Limb (tissue), 2 donors: ENCODE results near the gene ATXN7L1.
A peak's percentile ranks its signal among the peaks of the same experiment; 100 is the strongest.

Experiments
- DNase-seq, 2 donors: peaks; one replicate each; pipeline ENCODE4 v3.0.0-alpha.2; 2016; ENCODE audit errors: extremely low spot score in 2 of 2

ATXN7L1 gene

GRCh38 chr7:105677410-105677730 is 199.0 kb downstream of the ATXN7L1 start:
- no peak for DNase-seq

DNA sequence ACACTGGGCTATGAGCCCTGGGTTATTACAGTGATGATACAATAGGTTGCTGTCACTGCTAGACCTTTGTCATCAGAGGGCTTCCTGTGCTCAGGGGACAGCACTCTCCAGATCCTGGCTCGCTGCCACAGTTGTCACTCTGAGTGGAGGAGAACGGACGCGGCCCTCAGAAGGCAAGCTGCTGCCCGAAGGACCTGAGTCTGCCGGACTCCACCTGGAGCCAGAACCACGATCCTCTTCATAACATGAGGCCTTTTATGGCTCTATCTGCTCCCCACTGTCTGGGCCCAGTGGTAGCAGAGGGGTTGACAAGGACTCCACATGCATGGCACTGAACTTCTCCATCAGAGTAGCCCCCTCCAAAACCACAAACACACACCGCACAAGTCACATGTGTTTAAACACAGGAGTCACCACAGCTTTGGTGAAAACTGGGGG is 200.4 kb downstream of the ATXN7L1 start:
- no peak for DNase-seq

GRCh38 chr7:105674200-105674920 is 202.0 kb downstream of the ATXN7L1 start:
- DNase-seq: no peak

DNA sequence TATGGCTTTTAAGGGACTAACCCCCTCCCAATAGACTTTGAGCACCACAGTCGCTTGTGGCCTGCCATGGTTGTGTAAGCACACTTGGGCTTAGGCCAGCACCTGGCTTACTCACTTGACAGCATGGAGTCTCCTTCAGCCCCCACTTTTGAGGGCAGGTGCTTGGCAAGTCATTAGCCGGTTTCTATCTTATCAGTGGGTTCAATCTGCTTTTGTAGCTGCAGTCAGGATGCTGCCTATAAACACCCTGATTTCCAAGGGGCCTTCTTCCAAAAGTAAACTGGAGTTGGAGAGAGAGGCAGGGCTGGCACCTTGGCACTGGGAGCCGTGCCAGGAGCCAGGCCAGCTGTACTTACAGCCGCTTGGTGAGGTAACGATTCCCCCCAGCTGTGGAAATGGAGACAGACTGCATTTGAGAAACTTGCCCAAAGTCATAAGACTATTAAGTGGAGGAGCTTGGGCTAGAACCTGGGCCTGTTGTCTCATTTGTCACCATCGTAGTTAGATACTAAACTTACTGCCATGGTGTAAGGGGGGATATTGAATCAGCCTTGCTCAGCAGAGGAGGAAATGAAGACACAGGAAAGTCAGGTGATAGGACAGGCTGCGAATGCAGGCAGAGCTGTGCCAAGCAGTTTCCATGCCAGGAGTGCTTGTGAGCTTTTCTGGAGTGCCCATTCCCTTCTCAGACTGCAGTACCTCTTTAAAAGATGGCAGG is 202.9 kb downstream of the ATXN7L1 start:
- DNase-seq: no peak

DNA sequence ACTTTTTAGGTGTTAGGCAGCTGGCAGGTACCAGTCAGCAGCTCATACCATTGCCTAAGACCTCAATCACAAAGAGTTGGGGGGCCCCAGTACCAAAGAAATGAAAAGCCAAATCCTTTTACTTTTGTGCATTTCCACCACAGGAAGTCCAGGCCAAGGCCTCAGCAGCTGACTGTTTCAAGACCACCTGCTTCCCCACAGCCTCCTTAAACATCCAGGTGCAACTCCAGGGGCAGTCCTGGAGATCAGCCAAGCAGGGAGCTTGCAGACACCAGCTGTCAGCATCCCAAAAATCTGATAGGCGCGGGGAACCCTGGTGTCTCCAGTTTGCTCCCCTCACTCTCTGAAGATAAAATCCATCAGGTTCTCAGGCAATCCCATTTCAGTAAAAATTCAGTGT is 203.6 kb downstream of the ATXN7L1 start:
- no peak for DNase-seq

GRCh38 chr7:105666324-105666723 is 210.1 kb downstream of the ATXN7L1 start:
- DNase-seq: no peak

- DNase-seq: no peak
Observed at GRCh38 chr7:105665684-105666083, 210.7 kb downstream of the ATXN7L1 start.

DNA sequence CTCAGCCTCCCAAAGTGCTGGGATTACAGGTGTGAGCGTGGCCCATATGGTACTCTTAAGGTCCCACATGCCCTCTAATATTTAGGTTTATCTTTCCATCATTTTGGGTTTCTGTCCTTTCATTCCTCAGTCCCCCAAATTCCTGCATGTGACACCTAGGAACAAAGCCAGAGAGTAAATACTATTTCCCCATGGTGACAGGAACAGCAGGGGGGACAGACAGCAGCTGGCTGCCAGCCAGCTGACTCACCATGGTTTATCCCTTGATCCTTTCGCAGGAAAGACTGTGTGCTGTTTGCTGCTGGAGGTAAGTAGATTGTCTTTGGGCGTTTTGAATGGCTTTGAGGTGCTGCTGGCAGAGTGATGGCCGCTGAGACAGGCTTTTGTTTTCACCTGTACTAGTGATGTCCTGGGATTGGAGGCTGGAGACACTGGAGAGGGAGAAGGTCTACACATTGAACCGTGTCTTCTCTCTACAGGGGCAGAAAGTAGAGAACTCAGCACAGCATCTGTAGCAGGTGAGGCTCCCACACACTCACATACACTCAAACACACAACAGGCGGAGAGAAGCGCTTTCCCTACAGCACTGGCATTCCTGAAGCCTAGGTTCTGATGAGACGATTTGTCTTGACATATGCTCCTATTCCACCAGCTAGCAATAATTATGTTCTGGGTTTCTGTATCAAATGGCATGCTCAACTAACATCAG is 211.4 kb downstream of the ATXN7L1 start:
- DNase-seq: no peak

GRCh38 chr7:105662998-105663397 is 213.4 kb downstream of the ATXN7L1 start:
- DNase-seq: no peak

DNA sequence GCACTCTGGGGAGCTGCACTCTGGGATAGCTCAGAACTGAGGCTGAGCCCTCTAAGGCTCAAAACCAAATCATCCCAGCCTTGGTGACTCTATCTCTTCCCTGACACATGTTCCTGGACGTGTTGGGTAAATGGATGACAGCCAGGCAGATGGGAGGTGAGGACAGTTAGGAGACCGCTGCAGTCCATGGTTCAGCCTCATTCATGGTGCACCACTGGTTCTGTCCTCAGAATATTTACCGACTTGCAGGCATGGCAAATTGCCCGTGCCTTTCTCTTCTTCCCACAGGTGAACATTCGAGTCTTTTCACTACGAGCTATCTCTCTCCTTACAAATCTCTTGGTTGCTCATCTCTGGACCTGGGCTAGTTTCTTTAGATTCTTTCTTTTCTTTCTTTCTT is 214.8 kb downstream of the ATXN7L1 start:
- DNase-seq: no peak

DNA sequence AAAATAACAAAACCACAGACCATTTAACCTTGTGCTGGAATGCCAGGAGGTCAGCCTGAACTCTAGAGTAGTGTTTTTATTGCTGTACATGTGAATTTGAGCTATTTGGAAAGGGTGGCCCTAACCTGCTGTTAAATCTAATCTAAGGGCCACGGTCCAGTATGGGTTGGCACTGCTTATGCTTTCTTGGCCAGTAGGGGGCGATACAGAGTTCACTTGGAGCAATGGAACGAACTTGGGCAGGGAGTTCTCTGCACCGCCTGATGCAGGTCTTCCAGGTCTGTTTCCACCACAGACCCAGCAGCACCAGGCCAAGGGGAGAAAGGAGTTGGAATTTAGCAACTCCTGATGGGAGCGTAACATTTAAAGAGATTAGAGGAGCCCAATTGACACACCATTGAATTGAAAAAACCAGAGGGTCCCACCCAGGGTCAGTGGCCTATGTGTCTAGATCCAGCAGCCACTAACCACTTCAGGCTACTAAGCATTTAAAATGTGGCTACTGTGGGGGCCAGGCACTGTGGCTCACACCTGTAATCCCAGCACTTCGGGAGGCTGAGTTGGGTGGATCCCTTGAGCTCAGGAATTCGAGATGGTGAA is 219.4 kb downstream of the ATXN7L1 start:
- DNase-seq: no peak

GRCh38 chr7:105655500-105656380 is 220.7 kb downstream of the ATXN7L1 start:
- peak; percentile 27 to 54 for DNase-seq

GRCh38 chr7:105655067-105655466 is 221.3 kb downstream of the ATXN7L1 start:
- DNase-seq: peak in 1 of 2 donors; percentile 51

GRCh38 chr7:105654095-105654686 is 222.2 kb downstream of the ATXN7L1 start:
- DNase-seq: no peak

DNA sequence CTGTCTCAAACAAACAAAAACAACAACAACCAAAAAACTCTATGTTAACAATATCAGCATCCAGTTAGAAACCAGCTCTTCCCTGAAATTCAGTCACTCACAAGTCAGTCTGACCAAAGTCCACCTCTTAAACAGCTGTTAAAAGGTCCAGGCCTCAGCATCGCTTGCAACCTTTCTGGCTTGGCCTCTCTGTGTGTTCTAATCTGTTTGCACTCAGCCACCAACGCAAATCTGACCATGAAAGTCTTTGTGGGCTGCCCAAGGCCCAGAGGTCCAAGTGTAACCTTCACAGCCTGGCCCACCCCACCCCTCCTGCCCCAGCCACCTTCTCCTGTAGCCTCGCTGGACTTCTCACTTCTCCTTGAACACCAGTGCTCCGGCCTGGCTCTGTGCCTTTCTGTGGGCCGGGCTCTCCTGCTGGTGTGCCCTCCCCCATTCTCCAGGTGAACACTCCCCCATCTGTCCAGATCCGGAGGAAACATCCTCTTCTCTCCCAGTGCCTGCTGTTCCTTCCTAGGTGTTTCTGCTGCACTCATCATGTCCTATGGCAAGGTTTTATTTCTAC is 222.9 kb downstream of the ATXN7L1 start:
- no peak for DNase-seq

- peak; percentile 70 to 85 for DNase-seq
Observed at GRCh38 chr7:105652359-105652993, 223.9 kb downstream of the ATXN7L1 start.

DNA sequence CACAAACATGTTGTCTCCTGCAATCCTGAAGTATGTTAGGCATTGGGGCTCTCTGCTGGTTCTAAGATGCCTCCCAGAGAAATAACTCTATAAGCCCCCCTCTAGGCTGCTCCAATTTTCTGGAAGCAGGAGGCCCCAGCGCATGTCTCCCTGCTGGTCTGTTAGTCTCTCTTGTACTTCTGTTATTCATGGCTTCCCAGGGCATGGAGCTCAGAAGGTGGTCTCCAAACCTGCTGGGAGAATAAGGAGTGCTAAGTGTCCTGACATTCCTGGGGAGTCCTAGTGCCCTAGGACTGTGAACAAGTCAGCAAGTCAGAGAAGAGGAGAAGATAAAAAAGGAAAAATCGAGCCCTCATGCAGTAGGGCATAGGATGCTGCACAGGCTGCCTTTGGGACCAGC is 224.6 kb downstream of the ATXN7L1 start:
- no peak for DNase-seq

GRCh38 chr7:105650382-105650970 is 225.9 kb downstream of the ATXN7L1 start:
- no peak for DNase-seq

DNA sequence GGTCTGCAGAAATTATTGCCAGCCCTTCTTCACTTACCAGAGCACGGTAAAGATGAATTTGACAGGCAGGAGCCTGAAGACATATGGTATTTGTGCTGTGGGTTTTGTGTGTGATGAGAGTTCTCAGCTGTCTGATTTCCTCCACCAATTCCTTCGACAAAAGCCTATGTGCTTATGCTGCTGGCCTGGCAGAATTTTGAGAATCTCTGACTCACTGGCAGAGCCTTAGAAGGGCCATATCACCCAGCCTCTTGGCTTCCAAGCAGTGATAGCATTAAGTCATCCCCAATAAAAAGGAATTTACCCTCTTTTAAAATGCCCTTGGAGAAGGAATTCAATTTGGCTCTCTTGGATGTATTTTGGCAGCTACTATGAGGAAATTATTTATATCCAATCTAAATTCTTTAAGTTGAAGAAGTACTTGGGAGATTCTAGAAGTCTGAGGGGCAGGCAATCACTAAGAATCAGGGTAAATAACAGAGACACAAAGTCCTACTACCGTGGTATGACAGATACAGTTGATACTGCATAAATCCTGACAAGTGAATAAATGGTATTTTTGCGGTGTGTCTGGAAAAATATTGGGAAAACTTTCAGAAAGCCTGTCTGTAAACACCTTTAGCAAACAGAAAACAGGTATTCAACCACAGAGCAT is 226.5 kb downstream of the ATXN7L1 start:
- DNase-seq: no peak
